ENCODE measurements around the gene HTD2. TPM values are rescaled to one million over a fixed set of nuclear protein-coding genes. Genes with fewer than 3 reads are reported as not detected.
A peak's percentile ranks its signal among the peaks of the same experiment; 100 is the strongest.

HTD2 gene
- total RNA-seq, 2 experiments from 2014 or later: 6.9 to 7.4 TPM

DNA sequence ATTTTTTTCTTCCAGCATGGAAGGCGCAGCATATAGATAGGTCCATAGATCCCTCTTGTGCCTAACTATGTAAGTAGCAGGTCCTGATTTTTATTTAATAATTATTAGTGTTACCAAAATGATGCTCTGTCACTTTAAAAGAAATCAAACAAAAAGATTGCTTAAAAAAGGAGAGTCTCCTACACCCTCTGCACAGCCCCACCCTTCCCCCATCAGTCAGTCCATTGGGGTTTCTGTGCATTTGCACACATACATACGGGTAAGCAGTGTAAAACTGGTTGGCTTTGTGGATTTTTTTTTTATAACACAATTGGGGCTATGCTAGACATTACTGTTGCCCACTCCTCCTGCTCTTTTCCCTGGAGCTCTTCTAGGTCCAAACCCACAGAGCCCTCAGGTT, 7.2 kb upstream of the HTD2 start:
- Mint-ChIP-seq H3K9me3 (ENCODE audit: low read depth) (no peaks in the 10 kb centered on the region), H3K4me1 (no peaks in the 10 kb centered on the region), H3K36me3 (peaks cover under 1% of the 10 kb centered on the region), H3K27me3 (peaks cover 22% of the 10 kb centered on the region), H3K27ac (no peak overlapping the region), H3K4me3 (no peak overlapping the region)
- DNase-seq (no peak), ATAC-seq (no peak)
- CTCF ChIA-PET: interaction anchor here (5.0 kb wide), 1 partner anchor 111 kb away, joined by 41 read pairs; no protein-coding TSS in a partner anchor

DNA sequence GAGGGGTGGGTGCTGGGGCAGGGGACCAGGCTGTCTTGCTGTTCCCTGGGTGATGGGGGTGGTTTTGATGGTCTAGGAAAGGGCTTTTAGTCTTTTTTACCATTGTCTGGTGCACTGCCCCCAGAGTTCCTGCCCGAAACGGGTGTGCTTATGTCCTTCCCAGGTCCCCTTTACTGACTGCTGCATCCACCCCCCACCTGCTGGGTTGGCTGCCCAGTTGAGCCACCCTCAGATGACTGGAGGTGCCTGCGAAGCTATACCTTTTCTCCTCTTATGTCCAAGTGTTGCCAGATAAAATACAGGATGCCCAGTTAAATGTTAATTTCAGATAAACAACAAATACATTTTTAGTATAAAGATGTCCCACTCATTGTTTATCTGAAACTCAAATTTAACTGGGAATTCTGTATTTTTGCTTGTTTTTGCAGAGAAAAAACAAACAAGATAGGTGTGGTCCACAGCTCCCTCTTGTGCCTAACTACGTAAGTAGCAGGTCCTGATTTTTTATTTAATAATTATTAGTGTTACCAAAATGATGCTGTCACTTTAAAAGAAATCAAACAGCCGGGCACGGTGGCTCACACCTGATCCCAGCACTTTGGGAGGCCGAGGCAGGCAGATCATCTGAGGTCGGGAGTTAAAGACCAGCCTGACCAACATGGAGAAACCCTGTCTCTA, 6.3 kb upstream of the HTD2 start:
- H3K27ac Mint-ChIP-seq: no peak overlapping the region
- H3K36me3 Mint-ChIP-seq: no peaks in the 10 kb centered on the region
- peaks cover 22% of the 10 kb centered on the region for H3K27me3 Mint-ChIP-seq
- H3K4me1 Mint-ChIP-seq: peaks cover under 1% of the 10 kb centered on the region
- no peaks in the 10 kb centered on the region for H3K9me3 Mint-ChIP-seq (ENCODE audit: low read depth)
- DNase-seq (no peak), ATAC-seq (no peak)
- H3K4me3 Mint-ChIP-seq: no peak overlapping the region
- CTCF ChIA-PET: interaction anchor here (0.8 to 5.0 kb wide), 4 partner anchors 25 to 236 kb away, joined by 3 to 41 read pairs (median 4); partner anchors contain the start of gene ACOX2

GRCh38 chr3:58307639-58308215, 1.4 kb downstream of the HTD2 start:
- H3K36me3 Mint-ChIP-seq: peaks cover 24% of the 10 kb centered on the region
- CTCF ChIA-PET: interaction anchor here (0.7 to 4.6 kb wide), 39 partner anchors 8 to 346 kb away, joined by 3 to 59 read pairs (median 6); partner anchors contain the start of genes ABHD6, FLNB, KCTD6 and PXK
- peak; percentile 66 for DNase-seq

DNA sequence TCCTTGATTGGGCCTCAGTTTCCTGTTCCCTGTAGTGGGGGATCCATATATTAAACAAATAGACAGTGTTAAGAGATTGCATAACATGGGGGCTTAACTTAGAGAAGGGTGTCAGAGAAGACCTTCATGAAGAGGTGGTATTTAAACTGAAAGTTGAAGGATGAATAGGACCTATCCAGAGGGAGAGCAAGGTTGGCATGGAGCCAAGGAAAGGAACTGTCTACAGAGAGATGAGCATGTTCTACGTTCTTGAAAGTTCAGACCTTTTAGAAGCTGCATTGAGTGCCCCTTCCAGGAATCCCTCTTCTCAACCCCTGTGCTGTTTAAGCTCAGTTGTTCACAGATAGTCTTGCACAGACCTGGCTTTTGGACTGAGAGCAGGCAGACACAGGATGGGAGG, 2.4 kb downstream of the HTD2 start:
- Mint-ChIP-seq H3K4me3 (no peak overlapping the region), H3K36me3 (peaks cover 29% of the 10 kb centered on the region), H3K27ac (peak overlapping the region; percentile 53)

More at GRCh38 chr3:58307639-58308215, 1.4 kb downstream of the HTD2 start:
- peak overlapping the region; percentile 98 for H3K4me3 Mint-ChIP-seq
- H3K27me3 Mint-ChIP-seq: no peaks in the 10 kb centered on the region
- peaks cover 32% of the 10 kb centered on the region for H3K4me1 Mint-ChIP-seq
- no peaks in the 10 kb centered on the region for H3K9me3 Mint-ChIP-seq (ENCODE audit: low read depth)
- peak overlapping the region; percentile 99 for H3K27ac Mint-ChIP-seq
- ATAC-seq: no peak

GRCh38 chr3:58317811-58318210, 11.5 kb downstream of the HTD2 start:
- CTCF ChIA-PET: interaction anchor here (1.0 to 2.5 kb wide), 5 partner anchors 11 to 127 kb away, joined by 3 to 18 read pairs (median 4); partner anchors contain the start of genes HTD2 and RPP14
- DNase-seq: no peak
- Mint-ChIP-seq H3K36me3 (peaks cover 34% of the 10 kb centered on the region), H3K27ac (no peak overlapping the region), H3K4me3 (no peak overlapping the region), H3K9me3 (ENCODE audit: low read depth) (no peaks in the 10 kb centered on the region), H3K4me1 (peaks cover 6% of the 10 kb centered on the region), H3K27me3 (no peaks in the 10 kb centered on the region)
- no peak for ATAC-seq

More for the DNA sequence above, 2.4 kb downstream of the HTD2 start:
- H3K9me3 Mint-ChIP-seq (ENCODE audit: low read depth): no peaks in the 10 kb centered on the region
- ATAC-seq: no peak
- no peaks in the 10 kb centered on the region for H3K27me3 Mint-ChIP-seq
- no peak for DNase-seq
- H3K4me1 Mint-ChIP-seq: peaks cover 32% of the 10 kb centered on the region
- CTCF ChIA-PET: interaction anchor here (0.9 to 4.6 kb wide), 18 partner anchors 10 to 347 kb away, joined by 3 to 59 read pairs (median 7); partner anchors contain the start of genes KCTD6 and PXK

DNA sequence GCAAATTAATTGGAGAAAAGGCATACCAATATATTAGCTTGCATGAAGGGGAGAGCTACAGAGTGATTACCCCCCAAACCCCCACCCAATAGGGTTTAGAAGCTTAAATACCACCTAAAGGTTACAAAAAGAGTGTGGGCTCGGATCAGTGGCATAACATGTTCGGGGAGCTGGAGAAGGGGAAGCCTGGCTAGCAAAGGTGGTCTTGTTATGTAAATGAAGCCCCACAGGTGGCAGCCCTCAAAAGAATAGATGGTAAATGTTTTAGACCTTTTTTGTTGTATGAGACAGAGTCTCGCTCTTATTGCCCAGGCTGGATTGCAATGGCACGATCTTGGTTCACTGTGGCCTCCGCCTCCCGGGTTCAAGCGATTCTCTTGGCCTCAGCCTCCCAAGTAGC, 15.5 kb downstream of the HTD2 start:
- no peaks in the 10 kb centered on the region for H3K27me3 Mint-ChIP-seq
- H3K36me3 Mint-ChIP-seq: peaks cover 13% of the 10 kb centered on the region
- no peaks in the 10 kb centered on the region for H3K9me3 Mint-ChIP-seq (ENCODE audit: low read depth)
- H3K4me3 Mint-ChIP-seq: no peak overlapping the region
- H3K4me1 Mint-ChIP-seq: peaks cover 32% of the 10 kb centered on the region
- CTCF ChIA-PET: interaction anchor here (0.9 to 8.5 kb wide), 8 partner anchors 10 to 210 kb away, joined by 4 to 54 read pairs (median 6); partner anchors contain the start of genes HTD2, KCTD6 and RPP14
- ATAC-seq: no peak
- no peak for DNase-seq
- H3K27ac Mint-ChIP-seq: no peak overlapping the region

- CTCF ChIA-PET: interaction anchor here (2.5 to 8.5 kb wide), 3 partner anchors 16 to 209 kb away, joined by 14 to 54 read pairs (median 24); partner anchors contain the start of genes HTD2 and RPP14
- no peaks in the 10 kb centered on the region for H3K27me3 Mint-ChIP-seq
- no peaks in the 10 kb centered on the region for H3K9me3 Mint-ChIP-seq (ENCODE audit: low read depth)
- no peak for DNase-seq
- H3K4me1 Mint-ChIP-seq: peaks cover 32% of the 10 kb centered on the region
- no peak overlapping the region for H3K4me3 Mint-ChIP-seq
- peaks cover 8% of the 10 kb centered on the region for H3K36me3 Mint-ChIP-seq
- no peak for ATAC-seq
- no peak overlapping the region for H3K27ac Mint-ChIP-seq
These were observed 16.5 kb downstream of the HTD2 start for GRCh38 chr3:58322793-58323192.

- Mint-ChIP-seq H3K4me1 (peaks cover 32% of the 10 kb centered on the region), H3K9me3 (ENCODE audit: low read depth) (no peaks in the 10 kb centered on the region), H3K27ac (peak overlapping the region; percentile 30), H3K27me3 (no peaks in the 10 kb centered on the region), H3K36me3 (peaks cover 6% of the 10 kb centered on the region), H3K4me3 (no peak overlapping the region)
- ATAC-seq (peak; percentile 45), DNase-seq (no peak)
- CTCF ChIA-PET: interaction anchor here (1.0 to 8.5 kb wide), 3 partner anchors 17 to 92 kb away, joined by 3 to 54 read pairs (median 24); partner anchors contain the start of genes HTD2 and RPP14
These were observed 17.4 kb downstream of the HTD2 start for GRCh38 chr3:58323529-58324390.

DNA sequence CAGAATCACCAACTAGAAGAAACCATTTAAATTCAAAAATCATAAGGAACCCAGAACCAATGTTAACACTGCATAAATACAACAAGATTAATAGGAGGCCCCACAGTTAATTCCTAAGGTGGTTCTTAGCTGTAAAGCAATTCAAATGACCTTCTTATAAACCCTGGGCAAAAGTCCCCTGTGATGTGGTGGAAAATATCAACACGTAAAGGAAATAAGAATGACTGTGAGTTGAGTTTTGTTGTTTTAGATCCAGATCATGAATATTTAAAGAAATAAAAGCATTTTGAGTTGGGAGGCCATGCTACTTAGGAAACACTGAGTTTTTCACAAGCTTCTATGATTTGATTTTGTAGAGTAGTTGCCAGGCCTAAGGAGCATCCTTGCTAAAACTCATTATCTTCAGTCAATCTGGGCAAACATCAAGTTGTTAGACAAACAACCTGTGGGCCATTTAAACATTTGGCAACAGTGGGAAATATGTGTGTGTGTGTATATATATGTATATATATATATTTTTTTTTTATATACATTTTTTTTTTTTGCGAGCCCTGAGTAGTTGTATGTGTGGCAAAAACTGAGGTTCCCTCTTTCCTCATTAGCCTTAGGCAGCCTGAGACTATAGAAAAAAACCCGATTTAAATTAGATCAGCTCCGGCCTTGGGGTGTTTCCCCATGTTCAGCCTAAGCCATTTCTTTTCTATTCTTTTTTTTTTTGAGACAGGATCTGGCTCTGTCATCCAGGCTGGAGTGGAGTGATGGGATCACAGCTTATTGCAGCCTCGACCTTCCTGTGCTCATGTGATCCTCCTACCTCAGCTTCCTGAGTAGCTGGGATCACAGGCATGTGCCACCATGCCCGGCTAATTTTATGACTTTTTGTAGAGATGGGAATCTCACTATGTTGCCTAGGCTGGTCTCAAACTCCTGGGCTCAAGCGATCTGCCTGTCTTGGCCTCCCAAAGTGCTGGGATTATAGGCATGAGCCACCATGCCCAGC, 18.4 kb downstream of the HTD2 start:
- H3K27me3 Mint-ChIP-seq: no peaks in the 10 kb centered on the region
- no peak for DNase-seq
- H3K4me1 Mint-ChIP-seq: peaks cover 29% of the 10 kb centered on the region
- ATAC-seq: peak; percentile 52
- H3K36me3 Mint-ChIP-seq: peaks cover 4% of the 10 kb centered on the region
- CTCF ChIA-PET: interaction anchor here (0.9 to 8.5 kb wide), 6 partner anchors 18 to 168 kb away, joined by 3 to 54 read pairs (median 3); partner anchors contain the start of genes HTD2, KCTD6 and RPP14
- H3K4me3 Mint-ChIP-seq: no peak overlapping the region
- peak overlapping the region; percentile 66 for H3K27ac Mint-ChIP-seq
- H3K9me3 Mint-ChIP-seq (ENCODE audit: low read depth): no peaks in the 10 kb centered on the region

GRCh38 chr3:58325525-58325992, 19.2 kb downstream of the HTD2 start:
- Mint-ChIP-seq H3K36me3 (peaks cover 4% of the 10 kb centered on the region), H3K27me3 (no peaks in the 10 kb centered on the region), H3K27ac (peak overlapping the region; percentile 66), H3K4me3 (no peak overlapping the region), H3K9me3 (ENCODE audit: low read depth) (no peaks in the 10 kb centered on the region), H3K4me1 (peaks cover 31% of the 10 kb centered on the region)
- CTCF ChIA-PET: interaction anchor here (0.9 to 8.5 kb wide), 5 partner anchors 19 to 167 kb away, joined by 3 to 54 read pairs (median 3); partner anchors contain the start of genes HTD2, KCTD6 and RPP14
- DNase-seq (no peak), ATAC-seq (no peak)

GRCh38 chr3:58326267-58326900, 20.1 kb downstream of the HTD2 start:
- no peaks in the 10 kb centered on the region for H3K27me3 Mint-ChIP-seq
- no peaks in the 10 kb centered on the region for H3K36me3 Mint-ChIP-seq
- H3K4me1 Mint-ChIP-seq: peaks cover 31% of the 10 kb centered on the region
- ATAC-seq (no peak), DNase-seq (no peak)
- no peaks in the 10 kb centered on the region for H3K9me3 Mint-ChIP-seq (ENCODE audit: low read depth)
- H3K4me3 Mint-ChIP-seq: no peak overlapping the region
- H3K27ac Mint-ChIP-seq: no peak overlapping the region
- CTCF ChIA-PET: interaction anchor here (0.8 to 8.5 kb wide), 4 partner anchors 9 to 207 kb away, joined by 3 to 54 read pairs (median 4); partner anchors contain the start of genes HTD2, KCTD6 and RPP14

Measured in activated CD8-positive, alpha-beta memory T cell treated with anti-CD3 and anti-CD28 coated beads, Interleukin-2, amount 10 ng/mL, durations not matched to agents 7 days and 5 days (primary cell).